B cell (primary cell): ENCODE results near the gene IQSEC3. TPM values are rescaled to one million over a fixed set of nuclear protein-coding genes. Genes with fewer than 3 reads are reported as not detected.

Experiments
- ATAC-seq: fragments of 200-7000 bp; cut with Tn5 transposase; one replicate; pipeline ENCODE4 v1.10.0; 2021; ENCODE audit warnings: low read depth, mild to moderate bottlenecking, moderate number of reproducible peaks, moderate library complexity
- CTCF ChIA-PET: fragments of 350-600 bp; sonication (Branson Sonifier 250); formaldehyde crosslinking; loops from one replicate; lab custom pipeline; 2021; ENCODE audit warnings: antibody characterized with exemption, inconsistent platforms; lab: Charles Lee
- POLR2A ChIA-PET: fragments of 350-600 bp; sonication (Branson Sonifier 250); formaldehyde crosslinking; loops from one replicate; lab custom pipeline; 2021; ENCODE audit warnings: antibody characterized with exemption; lab: Charles Lee
- DNase-seq: peaks from one replicate; pipeline ENCODE4 v3.0.0; 2013
- H2AFZ ChIP-seq: 2 replicates; pipeline ENCODE4 v1.6.1; 2012; ENCODE audit warnings: mild to moderate bottlenecking, low read depth, low read length; ENCODE audit not compliant: insufficient read depth, poor library complexity, severe bottlenecking
- H3K27ac ChIP-seq, 2 donors: 1 replicate in 1 of 2; 2 replicates in 1 of 2; pipeline ENCODE4 v1.5.1; 2012 to 2013; ENCODE audit warnings: low read length in 2 of 2, mild to moderate bottlenecking in 2 of 2, moderate library complexity in 1 of 2
- H3K27me3 ChIP-seq, 4 experiments: fragments of 200-600 bp in 1 of 4; sonication (generic) in 1 of 4; replicated peaks in 1 of 4; 1 replicate in 2 of 4; 2 replicates in 2 of 4; pipeline versions ENCODE4 v1.6.1 to v1.7.0; 2013 to 2016; ENCODE audit warnings: low read length in 3 of 4, mild to moderate bottlenecking in 2 of 4, mixed read lengths in 1 of 4, moderate library complexity in 1 of 4; ENCODE audit not compliant: insufficient read depth in 4 of 4, control insufficient read depth in 3 of 4; ENCODE audit errors: control extremely low read depth in 1 of 4
- H3K36me3 ChIP-seq, 2 experiments: replicated peaks in 1 of 2; 1 replicate in 1 of 2; 2 replicates in 1 of 2; pipeline versions ENCODE4 v1.6.1 to v1.7.1; 2013; ENCODE audit warnings: low read length in 1 of 2; ENCODE audit not compliant: insufficient read depth in 2 of 2, control insufficient read depth in 1 of 2; ENCODE audit errors: control extremely low read depth in 1 of 2, extremely low read depth in 1 of 2
- H3K4me1 ChIP-seq, 2 donors: fragments of 200-600 bp in 1 of 2; sonication (generic) in 1 of 2; 1 replicate in 1 of 2; 2 replicates in 1 of 2; pipeline versions ENCODE4 v1.5.1 to v1.6.1; 2013 to 2017; ENCODE audit warnings: low read length in 2 of 2; ENCODE audit not compliant: control insufficient read depth in 2 of 2, insufficient read depth in 2 of 2
- H3K4me2 ChIP-seq: replicated peaks from 2 replicates; pipeline ENCODE3; 2012; ENCODE audit warnings: mild to moderate bottlenecking, low read depth, low read length; ENCODE audit not compliant: poor library complexity, severe bottlenecking
- H3K4me3 ChIP-seq, 5 experiments: fragments of 200-600 bp in 1 of 5; sonication (generic) in 1 of 5; 1 replicate in 3 of 5; 2 replicates in 2 of 5; pipeline versions ENCODE4 v1.5.1 to v1.7.0; 2011 to 2016; ENCODE audit warnings: low read length in 4 of 5, mild to moderate bottlenecking in 4 of 5, low read depth in 2 of 5, control low read depth in 1 of 5, moderate library complexity in 1 of 5; ENCODE audit not compliant: insufficient read depth in 1 of 5; ENCODE audit errors: control extremely low read depth in 1 of 5, extremely low read depth in 1 of 5
- H3K79me2 ChIP-seq: fragments of 200-600 bp; sonication (generic); one replicate; pipeline ENCODE4 v1.6.0; 2016; ENCODE audit warnings: low read length; ENCODE audit not compliant: control insufficient read depth, insufficient read depth
- H3K9ac ChIP-seq: fragments of 200-600 bp; sonication (generic); 2 replicates; pipeline ENCODE4 v1.6.1; 2017; ENCODE audit warnings: mild to moderate bottlenecking, low read length, moderate library complexity
- H3K9me3 ChIP-seq, 3 donors: one replicate each; pipeline versions ENCODE4 v1.6.1 to v1.7.1; 2013; ENCODE audit warnings: low read length in 2 of 3; ENCODE audit not compliant: control insufficient read depth in 2 of 3, insufficient read depth in 1 of 3; ENCODE audit errors: control extremely low read depth in 1 of 3
- H4K20me1 ChIP-seq: 2 replicates; pipeline ENCODE4 v1.6.0; 2012; ENCODE audit warnings: mild to moderate bottlenecking, low read length; ENCODE audit not compliant: insufficient read depth, control insufficient read depth, poor library complexity, severe bottlenecking
- H3K27ac Mint-ChIP-seq: one replicate; pipeline ENCODE4 v1.8.0; 2021; ENCODE audit warnings: mixed read lengths
- H3K27me3 Mint-ChIP-seq: one replicate; pipeline ENCODE4 v1.8.0; 2021; ENCODE audit warnings: mixed read lengths
- H3K4me1 Mint-ChIP-seq: one replicate; pipeline ENCODE4 v1.8.0; 2021; ENCODE audit warnings: mixed read lengths
- H3K4me3 Mint-ChIP-seq: one replicate; pipeline ENCODE4 v1.8.0; 2021; ENCODE audit warnings: mixed read lengths
- H3K9me3 Mint-ChIP-seq: one replicate; pipeline ENCODE4 v1.8.0; 2022; ENCODE audit warnings: mixed read lengths; ENCODE audit not compliant: insufficient read depth
- CTCF ChIP-seq: fragments of 200-600 bp; IDR thresholded peaks from one replicate; pipeline ENCODE4 v1.8.0; 2022; ENCODE audit warnings: antibody characterized with exemption, mild to moderate bottlenecking
- EZH2 ChIP-seq: IDR thresholded peaks from 2 replicates; pipeline ENCODE4 v1.6.1; 2012; ENCODE audit warnings: borderline replicate concordance, low read depth, mild to moderate bottlenecking, moderate library complexity, low read length; ENCODE audit not compliant: insufficient read depth, poor library complexity, severe bottlenecking
- WGBS: methylation state at CpG from one replicate; pipeline ENCODE4 v1.1.5; 2013; ENCODE audit warnings: missing lambda C conversion rate; ENCODE audit not compliant: insufficient coverage; 5-methylcytosine and 5-hydroxymethylcytosine counted together
- intact Hi-C: fragments of 100-400 bp; cut with micrococcal nuclease; formaldehyde crosslinking; loops from one replicate; pipeline ENCODE4 v1.10.0; 2022
- polyA plus RNA-seq: library from polyadenylated mRNA; depleted of rRNA; stranded (reverse); fragments of >200 nt; gene quantifications from 2 replicates; pipeline ENCODE4 v1.2.3, GENCODE V29; 2012
- total RNA-seq, 2 donors: library from RNA; stranded (reverse); fragments of 120-200 nt in 1 of 2; gene quantifications; 1 replicate in 1 of 2; 2 replicates in 1 of 2; pipeline versions ENCODE4 v1.2.3 to v1.2.4, GENCODE V29; 2013 to 2022

IQSEC3 gene
- total and polyA plus RNA-seq, 2 donors (not counting 1 experiment from before 2014, with no cell fraction given): 0.01 to 1.8 TPM

GRCh38 chr12:114626-115211 lies 48.2 kb downstream of the IQSEC3 start:
- Histone ChIP-seq H4K20me1 (no peaks in the 10 kb centered on the region), H3K4me1 (no peaks in the 10 kb centered on the region), H3K27ac (no peak overlapping the region), H3K4me2 (no peak overlapping the region), H3K36me3 (no peaks in the 10 kb centered on the region), H3K27me3 (peaks cover 0 to 3% (median 3%) of the 10 kb centered on the region in 4 experiments), H2AFZ (no peak overlapping the region), H3K9ac (no peak overlapping the region), H3K4me3 (no peak overlapping the region), H3K79me2 (no peaks in the 10 kb centered on the region), H3K9me3 (no peaks in the 10 kb centered on the region)
- ChIA-PET CTCF (no interaction called here), POLR2A (no interaction called here)
- Mint-ChIP-seq H3K4me3 (no peak overlapping the region), H3K9me3 (no peaks in the 10 kb centered on the region), H3K27ac (no peak overlapping the region), H3K4me1 (peaks cover under 1% of the 10 kb centered on the region), H3K27me3 (peaks cover 34% of the 10 kb centered on the region)
- 75% methylated on average over 4 of the region's 4 CpGs for WGBS
- ATAC-seq: no peak
- no peak for DNase-seq
- intact Hi-C loops: no loop called here
- TF ChIP-seq CTCF (no peak), EZH2 (no peak)

- Histone ChIP-seq H3K4me1 (no peaks in the 10 kb centered on the region), H2AFZ (no peak overlapping the region), H3K79me2 (no peaks in the 10 kb centered on the region), H3K4me3 (no peak overlapping the region), H4K20me1 (no peaks in the 10 kb centered on the region), H3K27ac (no peak overlapping the region), H3K9me3 (no peaks in the 10 kb centered on the region), H3K4me2 (no peak overlapping the region), H3K36me3 (no peaks in the 10 kb centered on the region), H3K27me3 (peaks cover 0 to 4% (median 3%) of the 10 kb centered on the region in 4 experiments), H3K9ac (no peak overlapping the region)
- Mint-ChIP-seq H3K4me1 (no peaks in the 10 kb centered on the region), H3K9me3 (no peaks in the 10 kb centered on the region), H3K4me3 (no peak overlapping the region), H3K27me3 (peaks cover 33% of the 10 kb centered on the region), H3K27ac (no peak overlapping the region)
- POLR2A ChIA-PET: no interaction called here
- CTCF ChIA-PET: no interaction called here
- no peak for ATAC-seq
- 68% methylated on average over 2 of the region's 5 CpGs for WGBS
- TF ChIP-seq CTCF (no peak), EZH2 (no peak)
- no peak for DNase-seq
- intact Hi-C loops: no loop called here
These were observed 49.0 kb downstream of the IQSEC3 start for GRCh38 chr12:115518-115917.
